Right lung (tissue), 5 donors: ENCODE results near the gene SERPINE1. TPM values are rescaled to one million over a fixed set of nuclear protein-coding genes. Genes with fewer than 3 reads are reported as not detected.

ENCODE experiments used
- DNase-seq, 2 donors: peaks; one replicate each; pipeline ENCODE4 v3.0.0-alpha.2; 2013
- polyA plus RNA-seq, 5 donors: library from polyadenylated mRNA; unstranded; fragments of 120-200 nt; gene quantifications; one replicate each; pipeline versions ENCODE4 v1.2.1 to v1.2.3, GENCODE V29; 2013; ENCODE audit warnings: inconsistent platforms in 1 of 5, low replicate concordance in 1 of 5; ENCODE audit not compliant: insufficient read length in 5 of 5, insufficient read depth in 1 of 5

Gene SERPINE1
- polyA plus RNA-seq, 5 donors: 2.0 to 4.6 (median 3.6) TPM

DNA sequence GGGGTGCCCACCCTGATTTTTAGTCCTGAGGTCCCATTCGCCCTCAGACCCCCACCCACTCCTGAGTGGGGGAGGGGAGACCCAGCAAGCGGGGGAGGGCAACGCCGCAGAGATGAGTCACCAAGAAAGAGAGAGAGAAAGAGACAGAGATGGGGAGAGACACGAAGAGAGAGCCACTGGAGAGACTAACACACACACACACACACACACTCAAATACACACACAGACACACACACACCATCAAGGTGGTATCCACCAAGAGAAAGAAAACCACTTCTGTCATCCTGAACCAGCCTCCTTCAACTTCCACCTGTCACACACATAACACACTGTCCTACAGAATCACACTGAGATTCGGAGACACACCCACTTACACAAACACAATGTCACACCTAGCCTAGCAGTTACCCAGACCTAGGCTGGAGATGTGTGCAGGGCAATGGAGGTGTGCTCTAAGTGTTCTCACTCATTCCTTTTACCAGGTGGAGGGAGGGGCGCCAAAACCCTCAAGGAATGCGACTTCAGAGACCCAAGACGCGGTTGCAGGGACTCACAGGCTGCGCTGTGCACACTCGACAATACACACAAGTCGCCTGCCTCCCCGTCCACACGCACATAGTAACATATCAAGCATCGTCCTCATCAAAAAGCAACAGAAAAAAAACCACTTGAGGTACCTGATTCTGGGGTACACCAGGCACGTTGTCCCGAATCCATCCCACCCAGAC lies 42.4 kb downstream of the SERPINE1 start:
- no peak for DNase-seq

DNA sequence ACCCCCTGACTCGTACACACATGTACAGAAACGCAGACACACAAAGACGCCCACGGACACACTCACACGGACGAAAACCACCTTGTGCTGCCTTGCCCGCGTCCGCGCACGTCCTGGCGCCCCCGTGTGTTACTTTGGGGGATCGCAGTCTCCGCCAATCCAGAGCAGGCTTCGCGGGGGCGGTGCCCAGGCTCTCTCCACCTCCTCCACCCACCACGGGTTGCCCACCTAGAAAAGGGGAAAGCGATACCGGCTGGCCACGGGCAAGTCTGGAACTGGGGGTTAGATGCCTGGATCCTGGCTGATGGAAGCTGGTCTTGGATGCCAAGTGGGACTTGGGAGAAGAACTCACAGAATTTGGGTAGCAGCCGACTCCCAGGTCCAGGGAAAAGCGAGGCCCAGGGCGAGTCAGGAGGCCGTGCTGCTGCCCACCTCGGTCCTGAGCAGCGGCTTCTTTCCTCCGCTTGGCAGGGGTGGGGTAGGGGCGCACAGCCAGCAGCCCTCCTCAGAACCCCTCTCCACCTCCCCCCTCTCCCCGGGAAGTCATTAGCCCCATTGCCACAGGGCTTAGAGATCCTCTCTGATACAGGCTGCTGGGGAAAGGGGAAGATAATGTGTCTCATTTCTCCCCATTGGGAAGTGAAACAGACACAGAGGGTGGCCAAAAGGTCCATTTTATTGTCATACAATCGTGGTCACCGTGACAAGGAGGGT lies 43.1 kb downstream of the SERPINE1 start:
- DNase-seq: no peak

DNA sequence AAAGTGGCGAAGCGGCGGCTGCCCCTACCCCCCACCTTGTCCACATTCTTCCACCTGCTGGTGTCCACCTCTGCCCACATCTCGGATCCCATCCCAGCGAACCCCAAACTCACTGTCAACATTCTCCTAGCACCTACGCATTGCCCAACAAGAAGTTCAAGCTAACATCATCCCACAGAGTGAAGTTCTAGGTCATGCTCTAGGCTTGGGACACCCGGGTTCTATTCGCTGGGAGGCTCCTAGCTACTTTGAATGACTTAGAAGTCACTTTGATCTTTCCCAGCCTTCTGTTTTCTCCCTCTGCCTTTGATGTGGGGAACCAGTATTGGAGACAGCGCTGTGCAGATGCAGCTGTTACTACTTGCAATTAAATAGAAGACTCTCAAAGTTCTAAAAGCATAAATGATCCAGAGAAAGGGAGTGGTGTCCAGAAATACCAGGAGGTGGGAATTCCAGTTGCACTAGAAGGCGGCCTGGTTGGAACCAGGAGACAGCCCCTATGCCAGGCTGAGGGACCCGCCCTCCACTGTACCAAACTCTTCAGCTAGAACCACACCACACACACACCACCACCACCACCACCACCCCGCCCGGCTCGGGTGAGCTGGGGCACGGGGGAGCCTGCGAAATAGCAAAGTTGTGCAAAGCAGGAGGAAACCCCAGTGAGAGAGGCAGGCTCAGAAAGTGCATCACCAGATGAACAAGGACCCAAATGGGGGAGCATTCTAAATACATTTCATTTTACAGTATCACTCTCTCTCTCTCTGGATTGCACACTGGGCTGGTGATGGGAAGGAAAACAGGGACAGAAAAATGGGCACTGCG lies 43.9 kb downstream of the SERPINE1 start:
- DNase-seq: no peak

DNA sequence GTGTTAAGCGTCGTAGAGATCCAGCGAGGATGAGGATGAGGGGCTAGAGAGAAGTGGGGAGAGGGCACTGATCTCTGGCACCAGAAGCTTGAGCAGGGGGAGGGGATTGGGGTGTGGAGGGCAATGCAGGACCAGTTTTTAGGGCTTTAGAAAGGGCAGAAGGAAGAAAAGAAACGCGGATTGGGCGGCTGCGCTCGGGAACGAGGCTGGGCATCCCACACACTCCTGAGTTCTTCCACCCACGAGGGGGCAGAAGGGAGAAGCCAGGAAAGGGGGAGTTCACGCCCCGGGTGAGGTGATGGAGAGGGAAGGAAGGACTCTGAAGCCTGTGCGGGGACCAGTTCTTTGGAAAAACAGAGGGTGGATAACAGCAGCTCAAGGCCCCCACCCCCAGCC lies 44.5 kb downstream of the SERPINE1 start:
- no peak for DNase-seq

DNA sequence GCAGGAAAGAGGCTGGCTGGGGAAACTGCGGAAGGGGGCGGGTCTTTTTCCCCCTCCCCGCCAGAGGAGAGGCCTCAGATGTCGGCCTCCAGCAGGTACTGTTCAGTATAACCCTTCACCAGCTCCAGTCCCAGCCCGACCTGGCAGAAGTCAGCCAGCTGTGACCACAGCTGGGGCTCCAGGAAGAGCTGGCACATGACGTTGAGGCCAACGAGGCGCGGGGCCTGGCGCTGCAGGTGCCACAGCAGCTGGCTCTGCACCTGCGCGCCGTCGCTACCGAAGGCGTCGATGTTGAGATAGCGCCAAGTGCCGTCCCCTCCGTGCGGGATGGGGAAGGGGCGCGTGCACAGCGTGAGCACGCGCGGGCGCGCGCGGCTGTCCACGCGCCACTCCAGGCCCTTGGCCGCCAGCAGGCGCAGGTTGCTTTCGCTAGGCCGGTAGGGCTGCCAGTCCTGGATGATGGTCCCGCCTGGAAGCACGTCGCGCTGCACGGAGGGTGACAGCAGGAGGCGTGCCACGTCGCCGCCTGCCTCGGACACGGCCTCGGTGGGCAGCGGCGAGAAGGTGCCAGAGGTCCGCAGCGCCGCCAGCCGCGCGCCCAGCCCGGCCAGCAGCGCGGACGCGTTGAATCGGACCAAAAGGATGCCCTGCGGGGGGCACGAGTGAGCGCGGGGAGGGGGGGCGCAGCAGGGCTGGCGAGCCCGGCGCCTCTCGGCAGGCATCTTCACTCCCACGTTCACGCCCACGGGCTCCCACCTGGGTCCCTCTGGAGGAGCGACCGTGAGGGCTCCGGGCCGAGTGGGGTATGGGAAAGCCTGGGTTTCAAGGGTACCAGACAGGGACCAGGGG lies 45.3 kb downstream of the SERPINE1 start:
- no peak for DNase-seq

DNA sequence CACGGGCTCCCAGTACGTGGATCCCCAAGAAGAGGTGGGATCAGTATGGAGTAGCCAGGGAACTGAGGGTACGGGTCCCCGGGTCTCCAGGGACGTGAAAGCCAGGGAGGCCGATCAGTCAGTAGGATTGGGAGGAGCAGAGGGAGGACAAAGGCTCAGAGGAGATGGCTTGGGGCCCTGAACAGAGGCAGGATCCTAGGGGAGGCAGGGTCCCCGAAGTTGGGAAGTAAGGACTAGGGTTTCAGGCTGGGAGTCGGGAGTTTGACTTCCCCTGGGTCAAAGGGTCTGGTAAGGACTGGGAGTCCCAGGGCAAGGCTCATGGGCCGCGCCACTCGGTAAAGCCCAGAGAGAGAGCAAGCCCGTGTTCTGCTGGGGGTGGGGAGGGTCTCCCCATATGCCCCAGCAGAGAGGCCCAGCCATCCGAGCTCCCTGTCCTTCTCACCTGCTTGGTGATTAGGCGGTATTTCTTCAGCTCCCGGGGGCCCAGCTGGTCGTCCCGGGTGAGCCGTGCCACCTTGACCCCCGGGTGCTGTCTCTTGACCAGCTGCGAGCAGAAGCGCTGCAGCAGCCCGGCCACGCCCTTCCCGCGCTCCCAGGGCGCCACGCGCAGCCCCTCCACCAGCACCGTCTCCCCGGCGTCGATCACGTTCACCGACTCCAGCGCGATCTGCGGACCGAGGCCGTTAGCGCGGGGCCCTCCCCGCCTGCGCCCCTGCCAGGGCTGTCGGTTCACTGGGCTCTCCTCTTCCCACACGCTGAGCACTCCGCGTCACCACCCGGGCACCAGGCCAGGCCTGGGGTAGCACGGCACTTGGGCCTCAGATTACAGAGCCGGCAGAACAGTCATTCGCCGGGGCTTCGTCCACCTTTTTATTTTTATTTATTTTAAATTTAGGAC lies 46.2 kb downstream of the SERPINE1 start:
- peak in 1 of 2 donors; percentile 73 for DNase-seq

DNA sequence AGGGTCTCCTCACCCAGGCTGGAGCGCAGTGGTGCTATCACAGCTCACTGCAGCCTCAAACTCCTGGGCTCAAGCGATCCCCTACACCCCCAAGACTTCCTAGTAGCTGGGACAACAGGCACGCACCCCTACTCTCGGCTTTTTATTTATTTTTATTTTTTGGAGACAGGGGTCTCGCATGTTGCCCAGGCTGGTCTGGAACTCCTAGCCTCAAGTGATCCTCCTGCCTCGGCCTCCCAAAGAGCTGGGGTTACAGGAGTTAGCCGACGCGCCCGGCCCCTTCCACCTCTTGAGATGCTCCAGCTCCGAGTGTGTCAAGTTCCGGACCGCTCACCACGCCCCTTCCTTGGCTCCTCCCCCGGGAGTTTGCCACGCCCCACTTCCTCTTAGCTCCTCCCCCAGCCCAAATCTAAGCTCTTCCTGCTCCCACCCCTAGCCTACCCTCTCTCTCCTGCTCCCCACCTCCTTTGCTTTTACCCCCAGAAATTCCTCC lies 46.9 kb downstream of the SERPINE1 start:
- no peak for DNase-seq

DNA sequence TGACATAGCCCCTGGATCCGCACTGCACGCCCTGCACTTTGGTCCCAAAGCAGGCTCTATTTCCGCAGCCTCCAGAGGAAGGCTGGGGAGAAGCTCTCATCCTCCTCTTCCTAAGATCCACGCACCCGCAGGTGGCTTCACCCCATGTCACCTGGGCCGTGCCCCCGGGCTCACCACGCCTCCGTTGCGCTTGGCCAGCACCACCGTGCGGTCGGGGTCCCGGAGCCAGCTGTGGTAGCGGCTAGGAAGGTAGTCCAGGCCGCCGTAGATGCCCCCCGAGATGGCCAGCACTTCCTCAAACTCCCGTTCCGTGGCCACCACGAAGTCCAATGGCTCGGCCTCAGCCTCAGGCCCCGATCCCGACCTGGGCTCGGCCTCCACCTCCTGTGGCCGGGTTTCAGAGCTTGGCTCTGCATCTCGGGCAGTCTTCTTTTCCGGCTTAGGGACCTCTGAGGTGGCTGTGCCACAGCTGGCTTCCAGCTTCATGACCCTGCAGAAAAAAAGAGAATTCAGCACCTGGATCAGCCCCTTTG lies 47.5 kb downstream of the SERPINE1 start:
- DNase-seq: no peak

DNA sequence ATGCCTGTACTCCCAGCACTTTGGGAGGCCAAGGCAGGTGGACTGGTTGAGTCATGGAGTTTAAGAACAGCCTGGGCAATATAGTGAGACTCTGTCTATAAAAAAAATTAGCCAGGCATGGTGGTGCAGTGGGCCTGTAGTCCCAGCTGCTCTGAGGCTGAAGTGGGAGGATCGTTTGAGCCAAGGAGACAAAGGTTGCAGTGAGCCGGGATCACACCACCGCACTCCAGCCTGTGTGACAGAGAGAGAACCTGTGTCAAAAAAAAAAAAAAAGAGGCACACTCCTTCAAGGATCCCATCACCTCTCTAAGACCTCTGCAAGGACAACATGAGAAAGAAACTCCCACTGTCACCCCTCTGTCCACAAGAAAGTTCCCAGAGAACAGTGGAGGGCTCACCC lies 48.8 kb downstream of the SERPINE1 start:
- no peak for DNase-seq

DNA sequence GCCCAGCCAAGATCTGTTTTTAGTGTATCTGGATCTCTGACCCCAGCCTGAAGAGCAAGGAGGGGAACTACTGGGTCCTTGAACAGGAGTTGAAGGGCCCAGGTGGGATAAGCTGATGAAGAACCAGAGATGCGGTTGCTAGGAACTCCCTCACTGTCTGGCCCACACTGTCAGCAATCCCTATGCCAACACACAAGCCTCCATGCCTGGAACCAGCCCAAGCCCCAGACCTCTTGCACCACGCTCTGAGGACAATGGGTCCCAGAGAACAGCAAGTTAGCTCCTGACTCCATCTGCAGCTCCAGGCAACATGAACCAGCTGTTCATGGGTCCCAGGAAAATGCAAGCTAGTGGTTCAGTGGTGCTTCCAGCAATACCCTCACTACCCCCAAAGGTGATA lies 50.7 kb downstream of the SERPINE1 start:
- no peak for DNase-seq

DNA sequence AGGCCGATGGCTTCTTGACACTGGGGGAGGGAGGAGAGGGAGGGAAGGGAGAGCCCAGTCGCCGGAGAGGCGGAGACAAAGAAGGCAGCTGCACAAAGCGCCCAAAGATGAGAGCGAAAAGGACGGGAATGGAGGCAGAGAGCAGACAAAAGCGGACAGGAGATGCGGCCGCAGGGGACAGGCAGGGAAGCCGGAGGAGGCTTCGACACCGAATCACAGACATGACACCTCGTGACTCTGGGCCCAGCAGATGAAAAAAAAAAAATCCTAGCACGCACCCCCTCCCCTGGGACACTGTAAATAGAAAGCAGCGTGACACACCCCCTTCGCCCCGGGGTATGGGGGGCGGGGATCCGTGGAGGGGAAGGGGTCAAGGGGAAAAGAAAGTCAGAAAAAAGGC lies 52.2 kb downstream of the SERPINE1 start:
- DNase-seq: no peak

DNA sequence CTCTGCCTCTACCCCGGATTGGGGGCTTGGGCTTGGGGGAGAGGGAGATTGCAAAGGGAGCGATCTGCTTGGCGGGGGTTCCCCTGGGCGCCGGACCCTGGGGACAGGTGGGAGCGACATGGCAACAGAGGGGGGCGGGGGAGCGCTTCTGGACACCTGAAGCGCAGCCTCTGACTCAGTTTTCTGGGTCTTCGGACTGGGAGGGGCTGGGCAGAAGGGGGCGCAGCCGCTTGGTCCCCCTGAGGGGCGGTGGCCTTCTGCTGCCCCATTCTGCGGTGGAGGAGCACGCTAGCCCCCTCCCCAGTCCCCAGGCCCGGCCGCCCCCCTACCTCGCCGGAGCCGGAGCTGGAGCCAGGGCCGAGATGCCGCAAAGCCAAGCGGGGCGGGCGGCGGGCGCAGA lies 52.8 kb downstream of the SERPINE1 start:
- DNase-seq: no peak

DNA sequence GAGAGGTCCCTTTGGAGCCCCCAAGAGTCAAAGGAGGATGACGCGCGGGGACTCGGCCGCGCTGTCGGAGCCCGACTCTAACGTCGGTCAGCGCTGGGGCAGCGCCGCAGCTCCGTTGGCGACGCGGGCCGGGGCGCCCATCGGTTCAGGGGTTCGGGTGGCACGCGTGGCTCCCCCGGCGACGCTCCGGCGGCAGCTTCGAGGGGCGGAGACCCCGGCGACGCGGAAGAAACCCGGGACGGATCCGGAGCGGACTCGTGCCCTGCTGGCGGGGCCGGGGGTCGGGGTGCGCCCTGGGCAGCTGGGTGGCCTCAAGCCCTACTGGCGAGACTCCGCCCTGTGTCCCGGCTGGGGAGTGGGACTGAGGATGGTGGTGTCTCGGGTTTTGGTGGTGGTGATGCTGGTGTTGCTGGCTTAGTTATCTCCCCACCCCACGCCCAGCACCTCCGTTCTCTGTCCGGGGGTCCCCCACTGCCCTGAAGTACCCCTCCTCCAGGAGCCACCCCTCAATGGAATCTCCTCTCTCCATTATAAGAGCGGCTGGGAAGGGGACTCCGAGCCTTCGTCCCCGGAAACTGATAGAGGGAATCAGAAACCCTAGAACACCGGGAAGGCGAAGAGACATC lies 53.3 kb downstream of the SERPINE1 start, which contains the start of gene NAT16:
Gene NAT16, minus strand, starts transcription at position 164 of the 626 bp plus-strand sequence. CDS start 5,486 bp downstream, outside the sequence.
- DNase-seq: no peak

DNA sequence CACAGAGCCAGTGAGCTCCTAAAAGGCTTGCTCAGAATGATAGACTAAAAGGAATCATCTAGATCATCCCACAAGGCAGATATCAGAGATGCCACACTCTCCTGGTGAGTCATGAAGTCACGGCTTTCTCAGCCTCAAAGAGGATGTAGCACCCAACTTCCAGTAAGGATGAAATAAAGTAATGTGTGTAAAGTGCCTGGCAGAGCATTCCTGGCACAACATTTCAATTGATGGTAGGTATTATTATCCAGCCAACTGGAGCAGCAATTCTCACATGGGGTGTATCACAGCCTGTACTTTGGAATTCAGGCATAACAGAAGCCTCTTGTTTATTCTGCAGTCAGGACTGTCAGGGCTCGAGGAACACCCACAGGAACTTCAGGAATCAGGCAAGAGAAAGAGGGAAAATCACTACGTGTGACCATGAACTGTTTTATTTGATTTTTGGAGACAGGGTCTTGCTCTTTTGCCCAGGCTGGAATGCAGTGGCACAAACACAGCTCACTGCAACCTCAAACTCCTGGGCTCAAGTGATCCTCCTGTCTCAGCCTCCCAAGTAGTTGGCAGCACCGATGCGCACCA lies 58.4 kb downstream of the SERPINE1 start:
- no peak for DNase-seq

DNA sequence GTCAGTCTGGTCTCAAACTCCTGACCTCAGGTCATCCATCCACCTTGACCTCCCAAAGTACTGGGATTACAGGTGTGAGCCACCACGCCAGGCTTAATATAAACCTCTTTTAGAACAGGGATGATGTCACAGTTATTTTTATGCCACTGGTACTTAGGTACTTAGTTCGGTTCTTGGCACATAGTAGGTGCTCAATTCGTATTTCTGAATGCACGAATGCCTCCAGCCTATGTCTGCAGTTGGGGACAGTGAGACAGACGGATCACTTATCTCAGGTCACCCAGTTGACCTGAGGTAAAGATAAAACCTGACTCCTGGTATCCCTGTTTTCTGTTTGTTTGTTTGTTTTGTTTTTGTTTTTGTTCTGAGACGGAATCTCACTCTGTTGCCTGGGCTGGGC lies 59.3 kb downstream of the SERPINE1 start:
- no peak for DNase-seq

DNA sequence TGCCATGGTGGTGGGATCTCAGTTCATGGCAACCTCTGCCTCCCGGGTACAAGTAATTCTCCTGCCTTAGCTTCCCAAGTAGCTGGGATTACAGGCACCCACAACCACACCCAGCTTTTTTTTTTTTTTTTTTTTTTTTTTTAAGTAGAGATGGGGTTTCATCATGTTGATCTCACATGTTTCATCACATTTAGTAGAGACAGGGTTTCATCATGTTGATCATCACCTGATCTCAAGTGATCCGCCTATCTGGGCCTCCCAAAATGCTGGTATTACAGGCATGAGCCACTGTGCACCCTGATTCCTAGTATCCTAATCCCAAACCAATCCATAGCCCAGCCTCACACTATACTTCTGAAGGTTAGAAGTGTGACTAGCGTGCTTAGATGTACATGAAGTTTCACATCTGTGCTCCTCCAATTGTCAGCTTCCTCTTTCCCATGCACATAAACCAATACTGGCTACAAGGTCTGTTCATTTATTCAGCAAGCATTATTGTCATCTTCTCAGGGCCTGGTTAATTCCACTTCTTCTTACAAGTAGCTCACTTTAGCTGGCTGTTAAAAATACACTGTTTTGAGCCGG lies 60.0 kb downstream of the SERPINE1 start:
- DNase-seq: no peak
